IMR-90 (cell line): Measurements from ENCODE around the gene IFITM10. TPM values are rescaled to one million over a fixed set of nuclear protein-coding genes. Genes with fewer than 3 reads are reported as not detected.

ENCODE experiments used
- ATAC-seq: fragments of 200-7000 bp; cut with Tn5 transposase; 2 replicates; pipeline ENCODE4 v1.9.1; 2020; ENCODE audit warnings: low read depth, mild to moderate bottlenecking, moderate library complexity
- BruUV-seq: library from RNA; stranded (reverse); fragments of 400-500 nt; replicated peaks from 2 replicates; lab custom pipeline; 2021; lab: Mats Ljungman, UMichigan
- CTCF ChIA-PET: fragments of 300-600 bp; formaldehyde crosslinking; extraction: SDS; loops from one replicate; lab custom pipeline; 2021; ENCODE audit warnings: antibody characterized with exemption; lab: Yijun Ruan, JAX
- POLR2A ChIA-PET: fragments of 300-600 bp; sonication (Branson Sonifier 250); formaldehyde crosslinking; loops from one replicate; lab custom pipeline; 2022; ENCODE audit warnings: antibody characterized with exemption; ENCODE audit not compliant: unreplicated experiment; lab: Charles Lee
- DNase-seq: peaks from one replicate; pipeline ENCODE4 v3.0.0; 2013
- H2AFZ ChIP-seq: replicated peaks from 2 replicates; pipeline ENCODE3; 2013; ENCODE audit warnings: low read length, mild to moderate bottlenecking; ENCODE audit not compliant: poor library complexity
- H2AK5ac ChIP-seq: 2 replicates; pipeline ENCODE4 v1.6.1; 2013; ENCODE audit warnings: low read depth, low read length, inconsistent platforms
- H2AK9ac ChIP-seq: replicated peaks from 2 replicates; pipeline ENCODE3; 2013; ENCODE audit warnings: mild to moderate bottlenecking, low read depth, low read length, moderate library complexity; ENCODE audit not compliant: poor library complexity
- H2BK120ac ChIP-seq: 2 replicates; pipeline ENCODE4 v1.6.1; 2013; ENCODE audit warnings: low read depth, low read length, inconsistent platforms
- H2BK15ac ChIP-seq: 3 replicates; pipeline ENCODE4 v1.6.1; 2013; ENCODE audit warnings: low read depth, low read length, inconsistent platforms
- H2BK20ac ChIP-seq: 2 replicates; pipeline ENCODE4 v1.6.1; 2013; ENCODE audit warnings: low read depth, mild to moderate bottlenecking, inconsistent platforms, low read length, moderate library complexity
- H2BK5ac ChIP-seq: 2 replicates; pipeline ENCODE4 v1.6.1; 2013; ENCODE audit warnings: mild to moderate bottlenecking, low read depth, low read length, inconsistent platforms; ENCODE audit not compliant: poor library complexity, severe bottlenecking
- H3K14ac ChIP-seq: replicated peaks from 2 replicates; pipeline ENCODE4 v1.6.1; 2013; ENCODE audit warnings: low read depth, low read length, inconsistent platforms
- H3K18ac ChIP-seq: 2 replicates; pipeline ENCODE4 v1.6.1; 2013; ENCODE audit warnings: low read depth, low read length, control low read depth
- H3K23ac ChIP-seq: 2 replicates; pipeline ENCODE4 v1.6.1; 2013; ENCODE audit warnings: low read depth, low read length, inconsistent platforms
- H3K27ac ChIP-seq: 2 replicates; pipeline ENCODE4 v1.5.1; 2013; ENCODE audit warnings: mild to moderate bottlenecking, control low read depth, low read length; ENCODE audit not compliant: insufficient read depth
- H3K27me3 ChIP-seq: 2 replicates; pipeline ENCODE4 v1.6.1; 2013; ENCODE audit warnings: low read length; ENCODE audit not compliant: control insufficient read depth, insufficient read depth
- H3K36me3 ChIP-seq: 2 replicates; pipeline ENCODE4 v1.6.1; 2013; ENCODE audit warnings: low read length, mixed read lengths; ENCODE audit not compliant: control insufficient read depth, insufficient read depth
- H3K4ac ChIP-seq: 2 replicates; pipeline ENCODE4 v1.6.1; 2013; ENCODE audit warnings: low read depth, low read length, inconsistent platforms
- H3K4me1 ChIP-seq: 2 replicates; pipeline ENCODE4 v1.6.1; 2013; ENCODE audit warnings: low read length, mixed read lengths; ENCODE audit not compliant: control insufficient read depth, insufficient read depth
- H3K4me2 ChIP-seq: 2 replicates; pipeline ENCODE4 v1.6.1; 2013; ENCODE audit warnings: low read depth, mild to moderate bottlenecking, control low read depth, low read length, moderate library complexity
- H3K4me3 ChIP-seq: 2 replicates; pipeline ENCODE4 v1.5.1; 2013; ENCODE audit warnings: low read depth, mild to moderate bottlenecking, control low read depth, low read length, moderate library complexity; ENCODE audit not compliant: insufficient read depth
- H3K56ac ChIP-seq: 2 replicates; pipeline ENCODE4 v1.6.1; 2013; ENCODE audit warnings: low read length, inconsistent platforms; ENCODE audit not compliant: insufficient read depth; ENCODE audit errors: extremely low read depth
- H3K79me1 ChIP-seq, 2 experiments: 2 replicates each; pipeline ENCODE4 v1.6.1; 2013; ENCODE audit warnings: low read length in 2 of 2, inconsistent platforms in 1 of 2, low read depth in 1 of 2
- H3K9ac ChIP-seq: 2 replicates; pipeline ENCODE4 v1.6.1; 2013; ENCODE audit warnings: low read depth, low read length, control low read depth
- H3K9me1 ChIP-seq: 2 replicates; pipeline ENCODE4 v1.6.1; 2013; ENCODE audit warnings: low read length, inconsistent platforms; ENCODE audit not compliant: insufficient read depth
- H3K9me3 ChIP-seq: 2 replicates; pipeline ENCODE4 v1.6.1; 2013; ENCODE audit warnings: low read length; ENCODE audit not compliant: control insufficient read depth, insufficient read depth
- H4K20me1 ChIP-seq: 2 replicates; pipeline ENCODE4 v1.6.1; 2013; ENCODE audit warnings: low read length, inconsistent platforms; ENCODE audit not compliant: insufficient read depth
- H4K5ac ChIP-seq: 2 replicates; pipeline ENCODE4 v1.6.1; 2013; ENCODE audit warnings: mild to moderate bottlenecking, low read depth, low read length, control low read depth
- H4K8ac ChIP-seq, 2 experiments: 2 replicates each; pipeline ENCODE4 v1.6.1; 2013; ENCODE audit warnings: low read depth in 2 of 2, low read length in 2 of 2, control low read depth in 1 of 2, inconsistent platforms in 1 of 2
- H4K91ac ChIP-seq: 2 replicates; pipeline ENCODE4 v1.6.1; 2013; ENCODE audit warnings: low read depth, low read length, inconsistent platforms; ENCODE audit not compliant: insufficient read depth
- CHD1 ChIP-seq: IDR thresholded peaks from 2 replicates; pipeline ENCODE4 v1.6.1; 2012; ENCODE audit warnings: low read depth, low read length, improper control_type of control experiment
- FOS ChIP-seq: fragments of 150-350 bp; IDR thresholded peaks from 2 replicates; pipeline ENCODE4 v1.6.1; 2016; ENCODE audit warnings: low read depth, low read length
- MAFK ChIP-seq: IDR thresholded peaks from 2 replicates; pipeline ENCODE4 v1.6.1; 2012; ENCODE audit warnings: low read depth, low read length, improper control_type of control experiment
- MXI1 ChIP-seq: IDR thresholded peaks from 2 replicates; pipeline ENCODE4 v1.6.1; 2012; ENCODE audit warnings: low read depth, mild to moderate bottlenecking, low read length, moderate library complexity, borderline replicate concordance
- RAD21 ChIP-seq: IDR thresholded peaks from 2 replicates; pipeline ENCODE4 v1.6.1; 2012; ENCODE audit warnings: low read length, improper control_type of control experiment
- RCOR1 ChIP-seq: IDR thresholded peaks from 2 replicates; pipeline ENCODE4 v1.6.1; 2012; ENCODE audit warnings: mild to moderate bottlenecking, low read length, improper control_type of control experiment; ENCODE audit not compliant: insufficient replicate concordance
- RFX5 ChIP-seq: IDR thresholded peaks from 2 replicates; pipeline ENCODE4 v1.8.0; 2012; ENCODE audit warnings: low read depth, mild to moderate bottlenecking, low read length, moderate library complexity
- SMC3 ChIP-seq: fragments of 150-350 bp; IDR thresholded peaks from 2 replicates; pipeline ENCODE4 v1.6.1; 2016; ENCODE audit warnings: low read depth, mild to moderate bottlenecking, antibody characterized with exemption, low read length, moderate library complexity
- WGBS, 2 experiments: methylation state at CpG; one replicate each; pipeline versions ENCODE4 v1.1.5 to v1.1.7; 2013; ENCODE audit warnings: missing lambda C conversion rate in 2 of 2; ENCODE audit not compliant: insufficient read length in 1 of 2; ENCODE audit errors: extremely low coverage in 2 of 2; 5-methylcytosine and 5-hydroxymethylcytosine counted together
- dilution Hi-C: fragments of 300-500 bp; cut with HindIII; formaldehyde crosslinking; loops from one replicate; pipeline ENCODE4 v1.14.3; 2018; ENCODE audit warnings: low sequenced_read_pairs; ENCODE audit not compliant: unreplicated experiment
- in situ Hi-C: fragments of 300-500 bp; cut with MboI; formaldehyde crosslinking; loops from 3 replicates; pipeline ENCODE4 v1.14.3; 2019; ENCODE audit warnings: low sequenced_read_pairs, inconsistent platforms, mixed read lengths
- intact Hi-C: fragments of 100-400 bp; cut with micrococcal nuclease; formaldehyde crosslinking; loops from 2 replicates; pipeline ENCODE4 v1.10.0; 2022
- polyA plus RNA-seq, 3 experiments: library from polyadenylated mRNA; depleted of rRNA; stranded (reverse); fragments of >200 nt; gene quantifications; 2 replicates each; pipeline ENCODE4 v1.2.3, GENCODE V29; 2012; ENCODE audit warnings: low replicate concordance in 1 of 3
- total RNA-seq: library from RNA; depleted of rRNA; stranded (reverse); fragments of >200 nt; gene quantifications from 2 replicates; pipeline ENCODE4 v1.2.3, GENCODE V29; 2012

IFITM10 gene
- total and polyA plus RNA-seq, 2 of the 4 experiments (the other 2 are of a cell fraction) = 0.15 to 0.18 TPM

DNA sequence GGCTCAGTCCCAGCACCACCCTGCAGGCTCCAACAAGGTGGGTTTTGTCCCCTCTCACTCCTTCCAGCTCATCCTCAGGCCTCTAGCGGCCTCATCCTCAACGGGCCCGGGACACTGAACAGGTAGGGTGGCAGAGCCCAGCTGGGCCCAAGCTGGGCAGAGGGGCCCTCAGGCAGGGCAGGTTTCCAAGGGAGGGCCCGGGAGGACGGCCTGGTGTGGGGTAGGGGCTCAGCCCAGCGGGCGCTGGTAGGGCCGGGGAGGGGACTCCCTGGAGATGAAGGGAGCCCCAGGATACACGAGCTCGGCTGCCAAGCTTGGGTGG is 2.5 kb upstream of the IFITM10 start:
- Histone ChIP-seq H2BK15ac (no peak overlapping the region), H2BK5ac (no peak overlapping the region), H3K4ac (no peak overlapping the region), H3K56ac (no peak overlapping the region), H4K5ac (no peak overlapping the region), H4K20me1 (peaks cover 20% of the 10 kb centered on the region), H2AFZ (no peak overlapping the region), H2BK20ac (no peak overlapping the region), H3K18ac (no peak overlapping the region), H2AK9ac (no peak overlapping the region), H3K23ac (no peak overlapping the region), H4K91ac (no peak overlapping the region), H2BK120ac (no peak overlapping the region), H3K9me3 (no peaks in the 10 kb centered on the region), H2AK5ac (no peak overlapping the region), H3K4me1 (peaks cover 8% of the 10 kb centered on the region; the same call in 1 of the 2 replicates), H3K9ac (no peak overlapping the region), H3K27ac (no peak overlapping the region), H3K36me3 (peaks cover 34% of the 10 kb centered on the region; the same call in 1 of the 2 replicates), H4K8ac (no peak overlapping the region), H3K79me1 (no peaks in the 10 kb centered on the region; a peak in 1 of 4 replicates), H3K4me2 (no peak overlapping the region), H3K14ac (no peak overlapping the region), H3K27me3 (peaks cover 9% of the 10 kb centered on the region; the same call in 1 of the 2 replicates), H3K4me3 (no peak overlapping the region), H3K9me1 (no peaks in the 10 kb centered on the region)
- in situ Hi-C loops (no loop called here), dilution Hi-C loops (no loop called here), intact Hi-C loops (no loop called here)
- CTCF ChIA-PET = no interaction called here
- ATAC-seq (no peak), DNase-seq (no peak)
- POLR2A ChIA-PET = no interaction called here
- TF ChIP-seq MXI1 (no peak), RAD21 (no peak), CHD1 (no peak), FOS (no peak), RFX5 (no peak), SMC3 (no peak), MAFK (no peak), RCOR1 (no peak)
- WGBS, 2 experiments = 100% methylated on average over 7 of the region's 10 CpGs; no CpG with 5 or more reads in 1 of the 2 experiments
- no TSS peak for BruUV-seq
